Measurements from ENCODE around the gene ITPR2.

Gene ITPR2

DNA sequence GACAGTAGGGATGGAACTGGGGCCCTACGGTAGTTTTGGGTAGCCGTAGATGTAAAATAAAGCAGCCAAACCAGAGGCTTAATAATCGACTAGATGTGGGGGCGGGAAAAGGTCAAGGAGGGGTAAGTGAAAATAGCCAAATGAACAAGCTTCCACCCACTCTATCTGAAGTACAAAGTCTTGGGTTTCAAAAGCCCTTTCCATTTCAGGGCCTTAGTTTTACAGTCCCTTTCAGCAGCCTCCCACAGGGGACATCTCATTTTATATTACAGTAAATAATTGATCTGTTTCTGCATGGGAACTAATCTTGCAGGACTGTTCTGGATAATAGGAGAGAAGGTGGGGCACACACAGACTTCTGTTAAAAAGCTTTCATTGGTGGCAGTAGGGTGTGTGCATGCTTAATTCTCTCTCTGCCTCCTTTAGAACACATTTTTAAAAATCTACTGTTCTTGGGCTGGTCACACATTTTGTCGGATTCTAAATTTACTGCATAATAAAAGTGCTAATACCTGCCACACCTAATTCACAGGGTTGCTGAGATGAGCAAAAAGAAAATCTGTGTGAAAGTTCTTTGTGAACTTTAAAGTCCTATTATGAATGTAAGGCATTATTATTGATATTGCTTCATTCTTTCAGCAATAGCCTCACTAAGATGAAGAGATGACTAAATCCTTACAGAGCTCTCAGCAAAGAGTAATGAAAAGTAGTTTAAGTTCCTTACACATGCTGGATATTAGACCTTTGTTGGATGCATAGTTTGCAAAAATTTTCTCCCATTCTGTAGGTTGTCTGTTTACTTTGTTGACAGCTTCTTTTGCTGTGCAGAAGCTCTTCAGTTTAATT is 104.6 kb downstream of the ITPR2 start:
- FAIRE-seq, result no peak

DNA sequence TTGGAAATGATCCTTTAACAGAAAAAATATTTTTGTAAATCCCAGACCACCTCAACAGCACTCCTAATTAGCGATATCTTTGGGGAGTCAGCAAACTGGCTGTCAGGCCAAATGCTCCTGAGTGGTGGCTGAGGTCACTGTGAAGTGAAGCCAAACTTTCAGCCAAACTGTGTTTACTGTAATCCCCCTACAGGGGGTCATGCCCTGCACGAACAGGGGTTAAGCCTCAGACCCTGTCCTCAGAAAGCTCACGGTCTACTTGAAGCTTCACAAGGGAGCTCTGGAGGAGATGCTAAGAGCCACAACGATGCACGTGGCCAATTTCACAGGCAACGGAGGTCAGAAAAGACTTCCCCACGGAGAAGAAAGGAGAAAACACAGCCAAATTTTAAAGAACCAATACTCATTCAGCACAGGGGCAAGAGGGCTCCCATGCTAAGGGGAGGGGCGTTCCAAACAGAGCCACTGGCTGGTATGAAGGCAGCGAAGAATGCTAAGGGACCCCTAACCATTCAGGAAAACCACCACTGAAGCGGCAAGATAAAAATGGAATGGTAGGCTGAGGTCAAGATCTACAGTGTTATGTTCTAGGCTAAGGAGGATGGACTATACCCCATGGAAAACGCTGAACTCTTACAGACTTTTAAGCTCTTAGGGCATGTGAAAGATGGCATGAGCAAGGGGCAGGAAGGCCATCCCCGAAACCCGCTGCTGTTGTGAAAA is 105.4 kb downstream of the ITPR2 start:
- FAIRE-seq, result no peak

DNA sequence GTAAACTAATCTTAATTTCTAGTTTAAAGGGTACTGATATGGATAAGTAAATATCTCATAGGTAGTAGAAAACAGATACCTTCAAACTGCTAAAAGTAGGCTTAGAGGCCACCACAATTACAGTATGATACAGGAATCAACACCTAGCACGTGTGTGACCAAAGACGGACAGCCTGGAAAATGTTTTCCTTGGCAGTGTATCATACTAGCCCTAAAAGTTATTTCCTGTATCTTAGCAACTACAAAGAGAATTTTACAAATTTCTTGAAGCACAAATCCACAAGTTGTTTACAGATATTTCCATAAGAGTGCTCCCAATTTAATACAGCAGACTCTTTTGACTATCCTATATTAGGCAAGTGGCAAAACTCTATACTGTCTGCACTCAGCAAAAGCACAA is 106.0 kb downstream of the ITPR2 start:
- FAIRE-seq, result no peak

DNA sequence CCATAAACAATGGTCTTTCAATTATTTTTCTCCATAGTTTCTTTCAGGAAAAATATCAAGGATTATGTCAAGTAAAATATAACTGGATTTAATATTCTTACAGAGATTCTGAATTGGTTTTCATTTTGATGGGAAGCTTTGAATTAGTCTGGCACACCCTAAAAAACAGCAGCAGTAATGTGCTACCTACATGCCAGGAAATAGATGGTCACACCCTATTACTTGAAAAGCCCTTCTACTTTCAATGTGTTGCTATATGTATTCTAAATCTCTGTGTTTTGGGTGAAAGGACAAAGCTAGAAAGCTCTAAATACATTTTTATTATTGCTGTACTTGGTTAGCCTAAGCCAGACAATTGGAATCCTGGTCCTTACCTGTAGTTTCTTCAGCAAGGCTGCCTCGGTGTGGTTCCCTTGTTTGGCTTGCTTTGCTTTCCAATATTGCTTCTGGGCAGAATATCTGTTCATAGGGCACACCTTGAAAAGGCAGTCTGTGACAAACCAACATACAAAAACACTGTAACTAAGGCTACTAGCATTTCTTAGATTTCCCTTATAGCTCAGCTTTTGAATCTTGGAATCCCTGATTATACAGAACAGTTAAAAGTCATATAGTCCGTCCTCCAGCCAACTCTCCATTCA is 107.6 kb downstream of the ITPR2 start:
- peak; percentile 21 for FAIRE-seq

DNA sequence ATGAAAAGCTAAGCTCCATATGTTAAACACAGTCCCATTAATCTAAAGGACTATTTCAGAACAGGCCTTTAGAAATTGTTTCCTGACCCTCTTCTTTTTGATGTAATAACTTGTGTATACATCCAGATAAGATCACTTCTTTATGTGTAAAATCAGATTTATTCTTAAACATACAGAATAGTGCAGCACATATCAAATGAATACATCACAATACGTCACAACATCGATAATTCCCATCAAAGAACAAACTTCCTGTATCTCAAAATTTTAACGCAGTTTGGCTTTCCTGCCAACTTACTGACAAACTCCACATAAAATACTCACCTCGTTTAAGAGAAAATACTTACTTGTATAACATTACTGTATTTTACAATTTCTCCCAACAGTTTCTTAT is 108.7 kb downstream of the ITPR2 start:
- FAIRE-seq, result no peak

DNA sequence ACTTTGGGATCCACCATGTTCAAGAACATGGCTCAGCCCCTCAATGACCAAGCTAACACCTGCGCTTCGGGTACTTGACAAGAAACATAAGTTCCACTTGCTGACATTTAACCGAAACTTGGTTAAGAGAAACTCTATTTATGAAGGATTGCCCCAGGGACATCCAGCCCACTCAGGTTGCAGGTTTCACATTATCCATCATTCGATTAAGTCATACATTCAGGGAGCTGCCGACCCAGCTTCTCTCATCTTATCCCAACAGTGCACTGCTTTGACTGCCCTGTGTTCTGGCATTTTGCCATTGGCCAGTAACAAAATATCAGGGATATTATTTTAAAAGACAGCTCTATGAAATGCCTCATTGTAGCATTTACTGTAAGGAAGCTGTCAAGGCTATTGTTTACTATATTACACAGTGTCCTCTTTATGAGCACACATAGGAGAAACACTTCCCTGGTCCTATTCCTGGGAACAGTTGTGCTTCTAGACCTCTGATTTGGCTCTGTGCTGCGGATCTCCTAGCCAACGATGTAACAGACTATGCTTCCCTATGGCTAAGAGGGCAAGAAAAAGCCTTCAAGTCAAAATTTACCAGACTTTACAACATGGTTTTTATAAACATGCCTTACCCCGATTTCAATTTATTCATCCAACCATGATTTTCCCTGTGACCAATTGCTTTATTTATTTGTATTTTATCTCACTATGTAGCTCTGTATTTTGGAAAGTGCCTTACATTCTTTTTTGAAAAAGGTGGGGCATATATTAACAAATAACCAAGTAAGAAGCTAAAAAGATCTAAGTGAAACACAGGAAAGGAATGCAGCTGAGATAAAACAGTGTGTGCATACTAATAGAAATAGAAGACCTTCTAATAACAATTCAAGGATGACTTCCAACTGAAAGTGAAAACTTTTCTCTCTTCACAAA is 109.3 kb downstream of the ITPR2 start:
- FAIRE-seq, result no peak

DNA sequence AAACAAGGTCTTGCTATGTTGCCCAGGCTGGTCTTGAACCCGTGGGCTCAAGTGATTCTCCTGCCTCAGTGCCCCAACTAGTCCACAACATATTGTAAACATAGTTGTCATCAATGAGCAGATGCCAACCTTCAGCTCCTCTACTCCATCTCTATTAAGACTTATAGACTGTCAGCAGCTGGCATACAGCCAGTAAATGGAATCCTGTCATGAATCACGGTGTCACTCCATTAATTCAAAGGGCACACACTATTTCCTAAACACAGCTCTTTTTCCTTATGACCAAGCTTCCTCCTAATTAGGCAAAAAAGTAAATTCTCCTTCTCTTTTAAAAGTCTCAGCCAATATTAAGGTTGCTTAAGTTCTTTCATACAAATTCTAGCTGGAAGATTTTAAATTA is 111.2 kb downstream of the ITPR2 start:
- no peak for FAIRE-seq

DNA sequence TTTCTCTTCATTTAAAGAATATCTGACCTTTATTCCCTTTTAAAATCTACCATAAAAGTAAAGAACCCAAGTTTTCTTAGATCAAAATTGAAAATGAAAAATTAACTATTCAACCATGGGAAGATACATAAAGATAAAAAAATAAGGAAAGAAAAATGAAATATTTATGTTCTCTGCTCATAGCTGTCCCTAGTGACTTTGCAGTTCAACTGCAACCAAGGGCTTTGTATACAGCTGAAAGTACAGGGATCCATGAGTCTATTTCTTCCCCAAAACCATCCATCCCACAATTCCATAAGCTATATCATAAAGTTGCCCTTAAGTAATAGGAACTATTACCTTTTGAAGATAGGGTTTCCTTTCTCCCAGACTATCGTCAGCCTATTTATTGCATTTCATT is 113.1 kb downstream of the ITPR2 start:
- FAIRE-seq, result peak; percentile 58

DNA sequence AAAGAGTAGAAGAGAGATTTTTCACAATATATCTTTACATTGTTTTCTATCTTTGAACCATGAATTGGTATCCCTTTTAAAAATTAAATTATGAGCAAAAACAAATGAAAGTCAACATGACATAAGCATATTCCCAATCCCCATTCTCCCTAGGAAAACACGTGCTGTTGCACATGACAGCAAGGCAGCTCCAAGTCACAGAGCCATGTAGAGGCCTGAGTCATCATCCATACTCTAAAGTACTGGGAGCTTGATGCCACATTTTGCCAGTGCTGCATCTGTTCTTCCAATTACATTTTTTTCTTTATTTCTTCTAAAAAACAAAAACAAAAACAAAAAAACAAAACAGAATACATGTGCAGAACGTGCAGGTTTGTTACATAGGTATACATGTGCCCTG is 115.2 kb downstream of the ITPR2 start:
- no peak for FAIRE-seq

DNA sequence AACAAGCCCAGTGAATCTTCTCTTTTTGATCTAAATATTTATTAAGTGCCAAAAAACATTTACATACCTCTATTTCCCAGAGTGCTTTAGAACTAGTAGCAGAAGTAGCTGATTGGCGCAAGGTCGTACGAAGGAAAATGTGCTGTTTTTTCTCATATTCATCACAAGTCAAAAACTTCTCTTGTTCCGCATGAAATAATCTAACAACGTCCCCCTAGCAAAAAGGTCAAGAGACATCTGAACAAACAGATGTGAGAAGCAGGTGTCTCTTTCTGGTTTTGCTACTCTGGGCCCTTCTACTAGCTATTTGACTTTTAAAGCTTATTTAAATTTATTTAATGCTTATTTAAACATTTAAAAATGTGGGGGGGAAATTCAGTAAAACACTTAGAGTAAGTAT is 117.8 kb downstream of the ITPR2 start:
- FAIRE-seq, result no peak

DNA sequence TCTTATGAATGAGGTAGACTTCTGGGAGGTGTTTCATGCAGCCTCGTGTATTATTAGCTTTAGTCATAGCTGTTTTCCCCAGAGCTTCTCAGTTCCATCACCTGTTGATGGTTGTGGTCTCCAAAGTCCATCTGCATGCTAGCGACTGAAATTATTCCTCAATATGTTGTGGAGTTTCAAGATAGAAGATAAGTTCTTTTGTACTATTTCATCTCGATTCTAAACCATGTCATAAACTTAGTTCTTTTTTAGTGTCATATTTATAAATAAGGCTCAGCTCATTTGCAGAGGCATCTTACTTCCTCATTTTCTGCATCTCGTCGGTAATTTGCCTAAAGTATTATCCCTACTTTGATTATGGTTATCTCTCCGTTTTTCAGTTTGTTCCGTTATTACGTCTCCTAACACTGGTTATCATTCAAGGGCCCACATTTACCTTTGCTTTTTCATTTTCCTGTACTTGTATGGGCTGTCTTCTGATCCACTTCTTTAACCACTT is 119.1 kb downstream of the ITPR2 start:
- no peak for FAIRE-seq

DNA sequence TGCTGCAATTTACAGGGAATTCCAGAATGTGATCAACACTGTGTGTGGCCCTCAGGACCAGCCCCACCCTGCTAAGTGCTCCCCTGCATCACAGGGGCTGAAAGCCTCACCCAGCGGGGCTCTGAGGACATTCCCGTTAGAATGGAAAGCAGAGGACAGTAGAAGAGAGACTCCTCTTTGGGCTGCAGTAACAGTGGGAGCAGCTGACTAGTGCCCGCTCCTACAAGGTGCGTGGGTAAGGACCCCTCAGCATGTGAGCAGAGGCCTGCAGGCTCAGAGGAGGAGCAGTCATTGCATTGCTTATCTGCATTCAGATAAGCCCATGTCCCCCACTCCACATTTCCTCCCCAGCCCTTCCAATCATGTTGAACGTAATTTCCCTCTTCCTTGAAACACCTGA is 120.1 kb downstream of the ITPR2 start:
- FAIRE-seq, result no peak

DNA sequence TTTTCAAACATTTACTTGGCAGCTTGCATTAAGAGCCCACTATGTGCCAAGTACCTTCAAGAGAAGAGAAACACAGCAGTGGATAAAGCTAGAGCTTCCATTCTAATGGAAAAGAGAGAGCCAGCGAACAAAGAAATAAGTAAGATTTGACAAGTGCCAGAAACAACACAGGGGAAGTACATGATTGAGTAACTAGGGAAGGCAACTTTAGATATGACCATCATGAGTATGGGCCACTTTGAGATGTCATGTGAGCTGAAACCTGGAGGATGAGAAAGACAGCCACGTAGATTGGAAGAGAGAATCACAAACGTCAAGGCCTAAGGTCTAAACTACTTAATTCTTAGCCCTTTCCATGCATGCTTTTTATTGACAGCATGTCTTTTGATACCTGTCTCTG is 121.4 kb downstream of the ITPR2 start:
- FAIRE-seq, result no peak

DNA sequence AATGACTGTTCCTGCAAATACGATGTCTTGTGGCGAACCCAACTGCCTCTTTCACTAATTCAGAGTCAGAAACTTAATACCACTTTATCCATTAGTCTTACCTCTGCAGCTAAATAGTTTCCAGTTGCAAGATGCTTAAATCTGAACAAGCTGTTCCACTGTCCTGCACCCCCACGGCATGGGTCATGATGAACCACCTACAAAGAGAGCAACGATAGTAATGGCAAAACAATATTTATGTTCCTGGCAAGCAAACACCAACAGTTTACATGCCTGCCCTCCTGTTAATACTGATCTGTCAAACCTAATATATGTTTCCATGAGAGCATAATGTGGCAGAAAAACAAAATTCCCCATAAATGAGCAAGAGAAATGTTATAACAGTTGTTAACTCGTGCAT is 121.9 kb downstream of the ITPR2 start:
- FAIRE-seq, result no peak

DNA sequence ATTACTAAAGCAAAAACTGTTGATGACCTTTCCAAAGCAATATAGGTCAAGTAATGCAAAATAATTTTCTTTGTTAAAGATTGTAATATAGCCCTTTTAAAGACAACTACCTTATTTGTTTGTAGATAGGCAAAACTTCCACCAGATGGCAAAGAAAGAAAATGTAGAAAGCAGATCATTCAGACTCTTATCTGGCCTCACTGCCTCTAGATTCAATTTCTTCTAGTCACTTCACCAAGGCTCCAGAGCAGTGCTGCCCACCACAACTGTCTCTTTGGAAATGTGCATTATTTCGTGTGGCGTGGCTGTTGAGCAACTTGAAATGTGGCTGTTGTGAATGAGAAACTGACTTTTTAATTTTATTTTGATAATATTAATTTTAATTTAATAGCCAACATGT is 127.1 kb downstream of the ITPR2 start:
- FAIRE-seq, result no peak

DNA sequence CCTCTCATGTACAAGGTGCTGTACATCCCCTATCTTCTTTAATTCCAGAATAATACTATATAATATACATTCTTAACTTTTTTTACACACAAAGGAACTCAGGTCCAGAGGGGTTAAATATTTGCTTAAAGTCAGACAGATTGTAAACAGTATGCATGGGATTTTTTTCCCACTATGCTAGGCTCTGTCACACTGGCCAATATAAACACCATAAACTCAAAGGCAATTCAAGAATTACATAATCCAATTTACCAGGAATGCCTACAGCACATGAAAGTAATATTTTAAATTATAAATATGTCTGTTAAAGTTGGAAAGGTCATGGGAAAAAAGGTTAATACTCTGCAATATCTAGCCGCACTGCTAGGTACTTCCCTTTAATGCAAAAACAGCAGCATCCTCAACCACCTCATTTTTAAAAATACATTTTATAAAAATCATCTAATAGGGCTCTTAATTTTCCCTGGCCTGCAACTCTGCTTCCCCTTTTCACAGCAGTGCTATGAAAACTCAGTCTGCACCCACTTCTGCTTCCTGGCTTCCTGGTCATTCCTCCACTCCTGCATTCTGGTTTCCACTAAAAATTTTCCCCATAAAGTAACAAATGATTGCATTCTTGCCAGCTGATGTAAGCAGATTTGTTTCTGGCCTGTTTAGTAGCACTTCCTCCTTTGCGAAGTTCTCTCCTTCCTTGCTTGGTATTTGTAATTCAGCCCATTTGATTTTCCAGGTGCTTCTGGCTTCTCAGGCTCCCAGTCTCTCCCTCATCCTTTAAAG is 128.1 kb downstream of the ITPR2 start:
- FAIRE-seq, result no peak

DNA sequence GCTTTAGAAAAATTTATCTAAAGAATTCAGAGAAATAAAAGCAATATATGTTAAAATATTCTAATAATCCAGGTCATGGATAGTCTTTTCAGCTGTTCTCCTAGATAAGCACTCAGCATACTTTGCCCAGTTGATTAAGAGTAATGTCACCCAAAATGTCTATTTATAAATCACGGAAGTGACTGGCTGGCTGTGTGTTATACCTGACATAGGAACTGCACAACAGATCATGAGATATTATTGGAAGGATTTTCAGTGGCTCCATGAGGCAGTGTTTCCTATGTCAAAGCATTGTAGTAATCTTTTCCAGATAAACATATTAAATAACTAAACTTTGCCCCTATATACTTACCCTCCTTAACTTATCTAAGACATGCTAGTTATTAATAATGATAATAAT is 128.8 kb downstream of the ITPR2 start:
- no peak for FAIRE-seq

DNA sequence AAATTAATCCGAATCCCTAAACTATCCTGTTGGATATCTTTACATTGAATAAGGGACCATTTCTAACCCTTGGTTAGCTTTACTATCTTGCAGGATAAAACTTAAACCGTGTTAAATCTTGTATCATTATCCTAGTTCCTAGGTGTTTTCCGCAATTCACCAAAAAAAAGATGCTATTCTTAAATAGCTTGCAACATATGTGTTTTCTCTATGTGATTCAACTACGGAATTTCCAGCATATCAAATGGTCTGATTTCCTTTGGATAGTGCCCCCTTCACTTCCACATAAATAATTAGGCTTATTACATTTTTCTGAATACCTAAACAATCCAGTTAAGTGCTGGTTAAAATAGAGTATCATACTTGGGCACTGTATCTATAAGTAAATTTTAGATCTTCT is 130.3 kb downstream of the ITPR2 start:
- no peak for FAIRE-seq

DNA sequence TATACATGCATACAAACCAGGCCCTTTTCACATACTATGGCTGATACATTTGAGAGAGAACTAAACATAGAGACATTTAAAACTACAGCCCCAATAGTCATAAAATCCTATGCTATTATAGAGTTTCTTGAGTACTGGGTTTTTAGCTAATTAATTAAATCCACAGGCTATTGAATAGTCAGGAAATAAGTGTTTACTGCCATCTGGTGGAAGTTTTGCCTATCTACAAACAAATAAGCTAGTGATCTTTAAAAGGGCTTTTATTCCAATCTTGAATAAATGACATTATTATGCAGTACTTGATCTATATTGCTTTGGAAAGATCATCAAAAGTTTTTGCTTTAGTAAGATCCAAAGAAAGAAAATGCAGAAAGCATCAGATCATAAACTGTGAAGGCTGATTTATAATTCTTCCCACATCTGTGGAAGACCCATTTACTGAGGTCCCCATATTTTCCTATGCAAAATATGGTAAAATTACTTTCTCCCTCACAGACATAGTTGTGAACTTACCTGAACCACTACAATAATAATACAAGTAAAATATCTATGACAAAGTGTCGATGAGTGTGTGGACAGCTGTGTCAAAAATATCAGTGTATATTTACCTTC is 131.3 kb downstream of the ITPR2 start:
- FAIRE-seq, result peak; percentile 65

DNA sequence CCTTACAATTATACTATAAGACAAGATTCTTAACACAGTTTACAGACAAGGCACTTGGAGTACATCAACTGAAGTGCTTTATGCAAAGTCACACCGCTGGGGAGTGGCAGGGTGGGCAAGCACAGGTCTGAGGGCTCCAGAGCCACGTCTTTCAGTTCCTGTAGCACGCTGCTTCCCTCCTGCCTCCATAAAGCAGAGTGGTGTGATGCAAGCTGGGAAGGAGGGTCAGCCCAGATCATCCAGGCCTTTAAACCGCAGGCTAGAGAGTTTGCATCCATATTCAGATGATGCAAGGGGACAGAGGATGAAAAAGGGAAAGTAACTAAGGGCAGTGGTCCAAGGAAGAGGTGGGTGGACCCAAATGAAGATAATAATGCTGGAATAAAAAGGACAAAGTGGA is 132.6 kb downstream of the ITPR2 start:
- no peak for FAIRE-seq

DNA sequence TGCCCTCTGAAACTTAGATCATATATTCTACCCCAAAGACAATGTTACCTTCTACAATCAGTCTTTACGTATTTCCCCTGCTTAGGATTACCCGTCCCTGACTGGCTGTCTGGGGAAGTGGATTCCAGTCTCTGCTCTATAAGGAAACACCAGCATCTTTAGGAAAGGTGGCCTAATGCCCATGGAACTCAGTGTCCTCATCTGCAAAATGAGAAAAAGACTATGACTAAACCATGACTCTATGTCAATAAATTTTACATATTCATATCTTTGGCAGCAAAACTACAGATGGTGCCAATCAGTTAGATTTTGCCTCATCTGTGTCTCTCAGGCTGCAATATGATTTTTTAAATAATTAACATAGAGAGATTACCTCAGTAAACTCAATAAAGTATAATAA is 133.8 kb downstream of the ITPR2 start:
- FAIRE-seq, result no peak
